Measurements from ENCODE around the gene LMNTD2. TPM values are rescaled to one million over a fixed set of nuclear protein-coding genes. Genes with fewer than 3 reads are reported as not detected.
A peak's percentile ranks its signal among the peaks of the same experiment; 100 is the strongest.

The LMNTD2 gene
- total RNA-seq, 1 experiment from 2014 or later, result 4.0 TPM

DNA sequence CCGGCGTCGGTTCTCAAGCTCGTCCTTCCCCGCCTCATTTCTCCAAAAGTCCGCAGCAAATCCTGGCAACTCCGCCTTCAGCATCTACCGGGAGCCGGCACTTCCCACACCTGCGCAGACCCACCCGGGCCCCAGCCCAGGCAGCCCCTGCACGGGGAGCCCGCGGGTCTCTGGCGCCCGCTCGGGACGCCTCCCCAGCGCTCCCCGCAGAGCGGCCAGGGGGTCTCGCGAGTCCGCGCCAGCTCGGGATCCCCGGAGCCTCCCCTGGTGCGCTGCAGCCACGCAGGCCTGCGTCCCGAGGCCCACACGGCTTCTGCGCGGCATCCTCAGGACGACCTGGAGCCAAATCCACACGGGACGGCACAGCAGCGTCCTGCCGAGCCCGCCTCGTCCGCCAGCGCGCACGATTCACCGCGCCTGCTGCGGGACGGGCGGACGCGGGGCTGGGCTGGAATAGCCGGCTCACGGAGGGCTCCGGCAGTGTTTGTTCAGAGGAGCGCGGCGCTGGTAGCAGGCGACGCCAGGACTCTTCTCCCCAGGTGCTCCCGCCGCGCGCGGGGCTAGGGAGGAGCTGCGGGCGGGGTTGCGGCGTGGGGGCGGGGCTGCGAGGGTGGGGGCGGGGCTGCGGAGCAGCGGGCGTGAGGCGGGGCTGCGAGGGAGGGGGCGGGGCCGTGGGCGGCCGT, 14.9 kb upstream of the LMNTD2 start (continued):
- TF ChIP-seq, protein P1, sequence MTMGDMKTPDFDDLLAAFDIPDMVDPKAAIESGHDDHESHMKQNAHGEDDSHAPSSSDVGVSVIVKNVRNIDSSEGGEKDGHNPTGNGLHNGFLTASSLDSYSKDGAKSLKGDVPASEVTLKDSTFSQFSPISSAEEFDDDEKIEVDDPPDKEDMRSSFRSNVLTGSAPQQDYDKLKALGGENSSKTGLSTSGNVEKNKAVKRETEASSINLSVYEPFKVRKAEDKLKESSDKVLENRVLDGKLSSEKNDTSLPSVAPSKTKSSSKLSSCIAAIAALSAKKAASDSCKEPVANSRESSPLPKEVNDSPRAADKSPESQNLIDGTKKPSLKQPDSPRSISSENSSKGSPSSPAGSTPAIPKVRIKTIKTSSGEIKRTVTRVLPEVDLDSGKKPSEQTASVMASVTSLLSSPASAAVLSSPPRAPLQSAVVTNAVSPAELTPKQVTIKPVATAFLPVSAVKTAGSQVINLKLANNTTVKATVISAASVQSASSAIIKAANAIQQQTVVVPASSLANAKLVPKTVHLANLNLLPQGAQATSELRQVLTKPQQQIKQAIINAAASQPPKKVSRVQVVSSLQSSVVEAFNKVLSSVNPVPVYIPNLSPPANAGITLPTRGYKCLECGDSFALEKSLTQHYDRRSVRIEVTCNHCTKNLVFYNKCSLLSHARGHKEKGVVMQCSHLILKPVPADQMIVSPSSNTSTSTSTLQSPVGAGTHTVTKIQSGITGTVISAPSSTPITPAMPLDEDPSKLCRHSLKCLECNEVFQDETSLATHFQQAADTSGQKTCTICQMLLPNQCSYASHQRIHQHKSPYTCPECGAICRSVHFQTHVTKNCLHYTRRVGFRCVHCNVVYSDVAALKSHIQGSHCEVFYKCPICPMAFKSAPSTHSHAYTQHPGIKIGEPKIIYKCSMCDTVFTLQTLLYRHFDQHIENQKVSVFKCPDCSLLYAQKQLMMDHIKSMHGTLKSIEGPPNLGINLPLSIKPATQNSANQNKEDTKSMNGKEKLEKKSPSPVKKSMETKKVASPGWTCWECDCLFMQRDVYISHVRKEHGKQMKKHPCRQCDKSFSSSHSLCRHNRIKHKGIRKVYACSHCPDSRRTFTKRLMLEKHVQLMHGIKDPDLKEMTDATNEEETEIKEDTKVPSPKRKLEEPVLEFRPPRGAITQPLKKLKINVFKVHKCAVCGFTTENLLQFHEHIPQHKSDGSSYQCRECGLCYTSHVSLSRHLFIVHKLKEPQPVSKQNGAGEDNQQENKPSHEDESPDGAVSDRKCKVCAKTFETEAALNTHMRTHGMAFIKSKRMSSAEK (CRISPR knock-in tag; IDR thresholded peaks at IDR 0.05; ENCODE audit: borderline replicate concordance), result no peak
- TF ChIP-seq, protein P2, sequence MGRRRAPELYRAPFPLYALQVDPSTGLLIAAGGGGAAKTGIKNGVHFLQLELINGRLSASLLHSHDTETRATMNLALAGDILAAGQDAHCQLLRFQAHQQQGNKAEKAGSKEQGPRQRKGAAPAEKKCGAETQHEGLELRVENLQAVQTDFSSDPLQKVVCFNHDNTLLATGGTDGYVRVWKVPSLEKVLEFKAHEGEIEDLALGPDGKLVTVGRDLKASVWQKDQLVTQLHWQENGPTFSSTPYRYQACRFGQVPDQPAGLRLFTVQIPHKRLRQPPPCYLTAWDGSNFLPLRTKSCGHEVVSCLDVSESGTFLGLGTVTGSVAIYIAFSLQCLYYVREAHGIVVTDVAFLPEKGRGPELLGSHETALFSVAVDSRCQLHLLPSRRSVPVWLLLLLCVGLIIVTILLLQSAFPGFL (CRISPR knock-in tag; IDR thresholded peaks at IDR 0.05; ENCODE audit: borderline replicate concordance), result no peak
- 0 out of 2 replicates have a peak, but pooled peaks have one; percentile 41 for TF ChIP-seq RELA (CRISPR knock-in tag; IDR thresholded peaks at IDR 0.05; ENCODE audit: borderline replicate concordance)
- TF ChIP-seq ZNF219 (CRISPR knock-in tag; IDR thresholded peaks at IDR 0.05; ENCODE audit: borderline replicate concordance), result no peak
- TF ChIP-seq PRRX2 (CRISPR knock-in tag; IDR thresholded peaks at IDR 0.05), result no peak
- TF ChIP-seq, protein P3, sequence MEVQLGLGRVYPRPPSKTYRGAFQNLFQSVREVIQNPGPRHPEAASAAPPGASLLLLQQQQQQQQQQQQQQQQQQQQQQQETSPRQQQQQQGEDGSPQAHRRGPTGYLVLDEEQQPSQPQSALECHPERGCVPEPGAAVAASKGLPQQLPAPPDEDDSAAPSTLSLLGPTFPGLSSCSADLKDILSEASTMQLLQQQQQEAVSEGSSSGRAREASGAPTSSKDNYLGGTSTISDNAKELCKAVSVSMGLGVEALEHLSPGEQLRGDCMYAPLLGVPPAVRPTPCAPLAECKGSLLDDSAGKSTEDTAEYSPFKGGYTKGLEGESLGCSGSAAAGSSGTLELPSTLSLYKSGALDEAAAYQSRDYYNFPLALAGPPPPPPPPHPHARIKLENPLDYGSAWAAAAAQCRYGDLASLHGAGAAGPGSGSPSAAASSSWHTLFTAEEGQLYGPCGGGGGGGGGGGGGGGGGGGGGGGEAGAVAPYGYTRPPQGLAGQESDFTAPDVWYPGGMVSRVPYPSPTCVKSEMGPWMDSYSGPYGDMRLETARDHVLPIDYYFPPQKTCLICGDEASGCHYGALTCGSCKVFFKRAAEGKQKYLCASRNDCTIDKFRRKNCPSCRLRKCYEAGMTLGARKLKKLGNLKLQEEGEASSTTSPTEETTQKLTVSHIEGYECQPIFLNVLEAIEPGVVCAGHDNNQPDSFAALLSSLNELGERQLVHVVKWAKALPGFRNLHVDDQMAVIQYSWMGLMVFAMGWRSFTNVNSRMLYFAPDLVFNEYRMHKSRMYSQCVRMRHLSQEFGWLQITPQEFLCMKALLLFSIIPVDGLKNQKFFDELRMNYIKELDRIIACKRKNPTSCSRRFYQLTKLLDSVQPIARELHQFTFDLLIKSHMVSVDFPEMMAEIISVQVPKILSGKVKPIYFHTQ (CRISPR knock-in tag; IDR thresholded peaks at IDR 0.05), result no peak
- TF ChIP-seq SMAD4 (CRISPR knock-in tag; IDR thresholded peaks at IDR 0.05), result no peak
- TF ChIP-seq, protein P4, sequence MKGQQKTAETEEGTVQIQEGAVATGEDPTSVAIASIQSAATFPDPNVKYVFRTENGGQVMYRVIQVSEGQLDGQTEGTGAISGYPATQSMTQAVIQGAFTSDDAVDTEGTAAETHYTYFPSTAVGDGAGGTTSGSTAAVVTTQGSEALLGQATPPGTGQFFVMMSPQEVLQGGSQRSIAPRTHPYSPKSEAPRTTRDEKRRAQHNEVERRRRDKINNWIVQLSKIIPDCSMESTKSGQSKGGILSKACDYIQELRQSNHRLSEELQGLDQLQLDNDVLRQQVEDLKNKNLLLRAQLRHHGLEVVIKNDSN (CRISPR knock-in tag; IDR thresholded peaks at IDR 0.05), result no peak
- TF ChIP-seq, protein P5, sequence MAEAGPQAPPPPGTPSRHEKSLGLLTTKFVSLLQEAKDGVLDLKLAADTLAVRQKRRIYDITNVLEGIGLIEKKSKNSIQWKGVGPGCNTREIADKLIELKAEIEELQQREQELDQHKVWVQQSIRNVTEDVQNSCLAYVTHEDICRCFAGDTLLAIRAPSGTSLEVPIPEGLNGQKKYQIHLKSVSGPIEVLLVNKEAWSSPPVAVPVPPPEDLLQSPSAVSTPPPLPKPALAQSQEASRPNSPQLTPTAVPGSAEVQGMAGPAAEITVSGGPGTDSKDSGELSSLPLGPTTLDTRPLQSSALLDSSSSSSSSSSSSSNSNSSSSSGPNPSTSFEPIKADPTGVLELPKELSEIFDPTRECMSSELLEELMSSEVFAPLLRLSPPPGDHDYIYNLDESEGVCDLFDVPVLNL (CRISPR knock-in tag; IDR thresholded peaks at IDR 0.05; ENCODE audit: borderline replicate concordance, low read depth), result no peak
- no peak; the same call in 1 of the 2 replicates for TF ChIP-seq SP1 (CRISPR knock-in tag; conservative IDR thresholded peaks at IDR 0.05)
- TF ChIP-seq, protein P6, sequence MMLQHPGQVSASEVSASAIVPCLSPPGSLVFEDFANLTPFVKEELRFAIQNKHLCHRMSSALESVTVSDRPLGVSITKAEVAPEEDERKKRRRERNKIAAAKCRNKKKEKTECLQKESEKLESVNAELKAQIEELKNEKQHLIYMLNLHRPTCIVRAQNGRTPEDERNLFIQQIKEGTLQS (CRISPR knock-in tag; conservative IDR thresholded peaks at IDR 0.05), result no peak
- TF ChIP-seq, protein P7, sequence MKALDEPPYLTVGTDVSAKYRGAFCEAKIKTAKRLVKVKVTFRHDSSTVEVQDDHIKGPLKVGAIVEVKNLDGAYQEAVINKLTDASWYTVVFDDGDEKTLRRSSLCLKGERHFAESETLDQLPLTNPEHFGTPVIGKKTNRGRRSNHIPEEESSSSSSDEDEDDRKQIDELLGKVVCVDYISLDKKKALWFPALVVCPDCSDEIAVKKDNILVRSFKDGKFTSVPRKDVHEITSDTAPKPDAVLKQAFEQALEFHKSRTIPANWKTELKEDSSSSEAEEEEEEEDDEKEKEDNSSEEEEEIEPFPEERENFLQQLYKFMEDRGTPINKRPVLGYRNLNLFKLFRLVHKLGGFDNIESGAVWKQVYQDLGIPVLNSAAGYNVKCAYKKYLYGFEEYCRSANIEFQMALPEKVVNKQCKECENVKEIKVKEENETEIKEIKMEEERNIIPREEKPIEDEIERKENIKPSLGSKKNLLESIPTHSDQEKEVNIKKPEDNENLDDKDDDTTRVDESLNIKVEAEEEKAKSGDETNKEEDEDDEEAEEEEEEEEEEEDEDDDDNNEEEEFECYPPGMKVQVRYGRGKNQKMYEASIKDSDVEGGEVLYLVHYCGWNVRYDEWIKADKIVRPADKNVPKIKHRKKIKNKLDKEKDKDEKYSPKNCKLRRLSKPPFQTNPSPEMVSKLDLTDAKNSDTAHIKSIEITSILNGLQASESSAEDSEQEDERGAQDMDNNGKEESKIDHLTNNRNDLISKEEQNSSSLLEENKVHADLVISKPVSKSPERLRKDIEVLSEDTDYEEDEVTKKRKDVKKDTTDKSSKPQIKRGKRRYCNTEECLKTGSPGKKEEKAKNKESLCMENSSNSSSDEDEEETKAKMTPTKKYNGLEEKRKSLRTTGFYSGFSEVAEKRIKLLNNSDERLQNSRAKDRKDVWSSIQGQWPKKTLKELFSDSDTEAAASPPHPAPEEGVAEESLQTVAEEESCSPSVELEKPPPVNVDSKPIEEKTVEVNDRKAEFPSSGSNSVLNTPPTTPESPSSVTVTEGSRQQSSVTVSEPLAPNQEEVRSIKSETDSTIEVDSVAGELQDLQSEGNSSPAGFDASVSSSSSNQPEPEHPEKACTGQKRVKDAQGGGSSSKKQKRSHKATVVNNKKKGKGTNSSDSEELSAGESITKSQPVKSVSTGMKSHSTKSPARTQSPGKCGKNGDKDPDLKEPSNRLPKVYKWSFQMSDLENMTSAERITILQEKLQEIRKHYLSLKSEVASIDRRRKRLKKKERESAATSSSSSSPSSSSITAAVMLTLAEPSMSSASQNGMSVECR (CRISPR knock-in tag; IDR thresholded peaks at IDR 0.05; ENCODE audit: borderline replicate concordance), result no peak
- no peak for TF ChIP-seq ELF4 (CRISPR knock-in tag; IDR thresholded peaks at IDR 0.05; ENCODE audit: low read depth)
- TF ChIP-seq OVOL2 (CRISPR knock-in tag; IDR thresholded peaks at IDR 0.05; ENCODE audit: borderline replicate concordance), result no peak
- TF ChIP-seq CREB1 (CRISPR knock-in tag; IDR thresholded peaks at IDR 0.05), result 0 out of 2 replicates have a peak, but pooled peaks have one; percentile 26
- no peak for TF ChIP-seq NFE2L1 (CRISPR knock-in tag; IDR thresholded peaks at IDR 0.05)
- TF ChIP-seq ZNF317 (CRISPR knock-in tag; IDR thresholded peaks at IDR 0.05; ENCODE audit: borderline replicate concordance, low read depth), result no peak
- TF ChIP-seq, protein P8, sequence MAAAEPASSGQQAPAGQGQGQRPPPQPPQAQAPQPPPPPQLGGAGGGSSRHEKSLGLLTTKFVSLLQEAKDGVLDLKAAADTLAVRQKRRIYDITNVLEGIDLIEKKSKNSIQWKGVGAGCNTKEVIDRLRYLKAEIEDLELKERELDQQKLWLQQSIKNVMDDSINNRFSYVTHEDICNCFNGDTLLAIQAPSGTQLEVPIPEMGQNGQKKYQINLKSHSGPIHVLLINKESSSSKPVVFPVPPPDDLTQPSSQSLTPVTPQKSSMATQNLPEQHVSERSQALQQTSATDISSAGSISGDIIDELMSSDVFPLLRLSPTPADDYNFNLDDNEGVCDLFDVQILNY (CRISPR knock-in tag; IDR thresholded peaks at IDR 0.05), result no peak; the same call in 1 of the 2 replicates
- TF ChIP-seq KAT7 (CRISPR knock-in tag; IDR thresholded peaks at IDR 0.05; ENCODE audit: borderline replicate concordance), result no peak
- TF ChIP-seq, protein P9, sequence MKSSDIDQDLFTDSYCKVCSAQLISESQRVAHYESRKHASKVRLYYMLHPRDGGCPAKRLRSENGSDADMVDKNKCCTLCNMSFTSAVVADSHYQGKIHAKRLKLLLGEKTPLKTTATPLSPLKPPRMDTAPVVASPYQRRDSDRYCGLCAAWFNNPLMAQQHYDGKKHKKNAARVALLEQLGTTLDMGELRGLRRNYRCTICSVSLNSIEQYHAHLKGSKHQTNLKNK (CRISPR knock-in tag; IDR thresholded peaks at IDR 0.05), result no peak
- TF ChIP-seq GABPB1 (CRISPR knock-in tag; IDR thresholded peaks at IDR 0.05), result 0 out of 2 replicates have a peak, but pooled peaks have one; percentile 26
- no peak for TF ChIP-seq MYBL2 (CRISPR knock-in tag; IDR thresholded peaks at IDR 0.05)

Measured in WTC11 (cell line).